WTC11 (cell line): ENCODE results near the gene DDX20. TPM values are rescaled to one million over a fixed set of nuclear protein-coding genes. Genes with fewer than 3 reads are reported as not detected.

Experiments used
- ATAC-seq: fragments of 200-7000 bp; cut with Tn5 transposase; 2 replicates; pipeline ENCODE4 v1.10.0; 2021; ENCODE audit warnings: mild to moderate bottlenecking, moderate library complexity
- CTCF ChIA-PET: fragments of 300-600 bp; sonication (Branson Sonifier 250); formaldehyde crosslinking; loops from one replicate; lab custom pipeline; 2021; ENCODE audit warnings: antibody characterized with exemption; lab: Charles Lee
- POLR2A ChIA-PET: fragments of 350-600 bp; sonication (Branson Sonifier 250); formaldehyde crosslinking; loops from one replicate; lab custom pipeline; 2021; ENCODE audit warnings: antibody characterized with exemption; lab: Charles Lee
- DNase-seq: peaks from one replicate; pipeline ENCODE4 v3.0.0; 2021; ENCODE audit warnings: low spot score
- H3K27ac Mint-ChIP-seq: 2 replicates; pipeline ENCODE4 v1.8.0; 2021; ENCODE audit warnings: mixed read lengths
- H3K27me3 Mint-ChIP-seq: 2 replicates; pipeline ENCODE4 v1.8.0; 2021; ENCODE audit warnings: low read depth, mild to moderate bottlenecking, moderate library complexity, mixed read lengths
- H3K36me3 Mint-ChIP-seq: 2 replicates; pipeline ENCODE4 v1.8.0; 2021; ENCODE audit warnings: mixed read lengths
- H3K4me1 Mint-ChIP-seq: 2 replicates; pipeline ENCODE4 v1.8.0; 2022; ENCODE audit warnings: mixed read lengths
- H3K4me3 Mint-ChIP-seq: 2 replicates; pipeline ENCODE4 v1.8.0; 2021; ENCODE audit warnings: mild to moderate bottlenecking, moderate library complexity, mixed read lengths
- H3K9me3 Mint-ChIP-seq: 2 replicates; pipeline ENCODE4 v1.8.0; 2021; ENCODE audit warnings: mixed read lengths
- AR ChIP-seq: fragments of 250-450 bp; sonication (Bioruptor Pico); IDR thresholded peaks from 2 replicates; pipeline ENCODE4 v1.9.0; 2021; ENCODE audit warnings: mild to moderate bottlenecking
- GTF2I ChIP-seq: fragments of 250-450 bp; sonication (Bioruptor Pico); conservative IDR thresholded peaks from 2 replicates; pipeline ENCODE4 v1.4.0; 2021; ENCODE audit warnings: mild to moderate bottlenecking
- IRF1 ChIP-seq: sonication (generic); formaldehyde crosslinking; IDR thresholded peaks from 2 replicates; pipeline ENCODE4 v1.8.0; 2023; ENCODE audit warnings: missing genetic modification reagents
- KAT7 ChIP-seq: sonication (generic); formaldehyde crosslinking; IDR thresholded peaks from 2 replicates; pipeline ENCODE4 v1.8.1; 2023; ENCODE audit warnings: missing genetic modification reagents, mild to moderate bottlenecking, borderline replicate concordance
- TEAD4 ChIP-seq: sonication (generic); formaldehyde crosslinking; IDR thresholded peaks from 2 replicates; pipeline ENCODE4 v1.8.0; 2022; ENCODE audit warnings: mild to moderate bottlenecking, missing genetic modification reagents
- ZNF532 ChIP-seq: fragments of 250-450 bp; sonication (Bioruptor Pico); IDR thresholded peaks from 2 replicates; pipeline ENCODE4 v1.9.0; 2021; ENCODE audit warnings: mild to moderate bottlenecking, borderline replicate concordance
- total RNA-seq: library from RNA; stranded (reverse); gene quantifications from 3 replicates; pipeline ENCODE4 v1.2.3, GENCODE V29; 2021
- TF ChIP-seq, protein P1 (sequence below): sonication (generic); formaldehyde crosslinking; IDR thresholded peaks from 2 replicates; pipeline ENCODE4 v1.8.1; 2023; ENCODE audit warnings: mild to moderate bottlenecking, missing genetic modification reagents
- TF ChIP-seq, protein P2 (sequence below): sonication (generic); formaldehyde crosslinking; IDR thresholded peaks from 2 replicates; pipeline ENCODE4 v1.8.1; 2023; ENCODE audit warnings: mild to moderate bottlenecking, missing genetic modification reagents, borderline replicate concordance
- TF ChIP-seq, protein P3 (sequence below): fragments of 200-600 bp; IDR thresholded peaks from 2 replicates; pipeline ENCODE4 v1.8.0; 2022; ENCODE audit warnings: antibody characterized with exemption

DDX20 gene
- total RNA-seq, 1 experiment from 2014 or later: 19.3 TPM

- peaks cover 11% of the 10 kb centered on the region for H3K36me3 Mint-ChIP-seq
- H3K4me1 Mint-ChIP-seq: peaks cover 48% of the 10 kb centered on the region
- H3K4me3 Mint-ChIP-seq: no peak overlapping the region
- POLR2A ChIA-PET: interaction anchor here (1.2 kb wide), 1 partner anchor 12 kb away, joined by 5 read pairs; no protein-coding TSS in a partner anchor
- ATAC-seq (no peak), DNase-seq (no peak)
- H3K27ac Mint-ChIP-seq: no peak overlapping the region
- no peaks in the 10 kb centered on the region for H3K9me3 Mint-ChIP-seq
- CTCF ChIA-PET: interaction anchor here (0.6 to 3.0 kb wide), 8 partner anchors 9 to 247 kb away, joined by 3 to 18 read pairs (median 4); partner anchors contain the start of genes DDX20 and INKA2
- no peaks in the 10 kb centered on the region for H3K27me3 Mint-ChIP-seq
- TF ChIP-seq TEAD4 (CRISPR knock-in tag) (no peak), ZNF532 (no peak), AR (CRISPR knock-in tag) (no peak), GTF2I (CRISPR knock-in tag) (no peak), IRF1 (CRISPR knock-in tag) (no peak), KAT7 (CRISPR knock-in tag) (no peak)
- TF ChIP-seq, protein P1, sequence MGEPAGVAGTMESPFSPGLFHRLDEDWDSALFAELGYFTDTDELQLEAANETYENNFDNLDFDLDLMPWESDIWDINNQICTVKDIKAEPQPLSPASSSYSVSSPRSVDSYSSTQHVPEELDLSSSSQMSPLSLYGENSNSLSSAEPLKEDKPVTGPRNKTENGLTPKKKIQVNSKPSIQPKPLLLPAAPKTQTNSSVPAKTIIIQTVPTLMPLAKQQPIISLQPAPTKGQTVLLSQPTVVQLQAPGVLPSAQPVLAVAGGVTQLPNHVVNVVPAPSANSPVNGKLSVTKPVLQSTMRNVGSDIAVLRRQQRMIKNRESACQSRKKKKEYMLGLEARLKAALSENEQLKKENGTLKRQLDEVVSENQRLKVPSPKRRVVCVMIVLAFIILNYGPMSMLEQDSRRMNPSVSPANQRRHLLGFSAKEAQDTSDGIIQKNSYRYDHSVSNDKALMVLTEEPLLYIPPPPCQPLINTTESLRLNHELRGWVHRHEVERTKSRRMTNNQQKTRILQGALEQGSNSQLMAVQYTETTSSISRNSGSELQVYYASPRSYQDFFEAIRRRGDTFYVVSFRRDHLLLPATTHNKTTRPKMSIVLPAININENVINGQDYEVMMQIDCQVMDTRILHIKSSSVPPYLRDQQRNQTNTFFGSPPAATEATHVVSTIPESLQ (CRISPR knock-in tag): no peak
- TF ChIP-seq, protein P2, sequence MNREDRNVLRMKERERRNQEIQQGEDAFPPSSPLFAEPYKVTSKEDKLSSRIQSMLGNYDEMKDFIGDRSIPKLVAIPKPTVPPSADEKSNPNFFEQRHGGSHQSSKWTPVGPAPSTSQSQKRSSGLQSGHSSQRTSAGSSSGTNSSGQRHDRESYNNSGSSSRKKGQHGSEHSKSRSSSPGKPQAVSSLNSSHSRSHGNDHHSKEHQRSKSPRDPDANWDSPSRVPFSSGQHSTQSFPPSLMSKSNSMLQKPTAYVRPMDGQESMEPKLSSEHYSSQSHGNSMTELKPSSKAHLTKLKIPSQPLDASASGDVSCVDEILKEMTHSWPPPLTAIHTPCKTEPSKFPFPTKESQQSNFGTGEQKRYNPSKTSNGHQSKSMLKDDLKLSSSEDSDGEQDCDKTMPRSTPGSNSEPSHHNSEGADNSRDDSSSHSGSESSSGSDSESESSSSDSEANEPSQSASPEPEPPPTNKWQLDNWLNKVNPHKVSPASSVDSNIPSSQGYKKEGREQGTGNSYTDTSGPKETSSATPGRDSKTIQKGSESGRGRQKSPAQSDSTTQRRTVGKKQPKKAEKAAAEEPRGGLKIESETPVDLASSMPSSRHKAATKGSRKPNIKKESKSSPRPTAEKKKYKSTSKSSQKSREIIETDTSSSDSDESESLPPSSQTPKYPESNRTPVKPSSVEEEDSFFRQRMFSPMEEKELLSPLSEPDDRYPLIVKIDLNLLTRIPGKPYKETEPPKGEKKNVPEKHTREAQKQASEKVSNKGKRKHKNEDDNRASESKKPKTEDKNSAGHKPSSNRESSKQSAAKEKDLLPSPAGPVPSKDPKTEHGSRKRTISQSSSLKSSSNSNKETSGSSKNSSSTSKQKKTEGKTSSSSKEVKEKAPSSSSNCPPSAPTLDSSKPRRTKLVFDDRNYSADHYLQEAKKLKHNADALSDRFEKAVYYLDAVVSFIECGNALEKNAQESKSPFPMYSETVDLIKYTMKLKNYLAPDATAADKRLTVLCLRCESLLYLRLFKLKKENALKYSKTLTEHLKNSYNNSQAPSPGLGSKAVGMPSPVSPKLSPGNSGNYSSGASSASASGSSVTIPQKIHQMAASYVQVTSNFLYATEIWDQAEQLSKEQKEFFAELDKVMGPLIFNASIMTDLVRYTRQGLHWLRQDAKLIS (CRISPR knock-in tag): no peak
- TF ChIP-seq, protein P3, sequence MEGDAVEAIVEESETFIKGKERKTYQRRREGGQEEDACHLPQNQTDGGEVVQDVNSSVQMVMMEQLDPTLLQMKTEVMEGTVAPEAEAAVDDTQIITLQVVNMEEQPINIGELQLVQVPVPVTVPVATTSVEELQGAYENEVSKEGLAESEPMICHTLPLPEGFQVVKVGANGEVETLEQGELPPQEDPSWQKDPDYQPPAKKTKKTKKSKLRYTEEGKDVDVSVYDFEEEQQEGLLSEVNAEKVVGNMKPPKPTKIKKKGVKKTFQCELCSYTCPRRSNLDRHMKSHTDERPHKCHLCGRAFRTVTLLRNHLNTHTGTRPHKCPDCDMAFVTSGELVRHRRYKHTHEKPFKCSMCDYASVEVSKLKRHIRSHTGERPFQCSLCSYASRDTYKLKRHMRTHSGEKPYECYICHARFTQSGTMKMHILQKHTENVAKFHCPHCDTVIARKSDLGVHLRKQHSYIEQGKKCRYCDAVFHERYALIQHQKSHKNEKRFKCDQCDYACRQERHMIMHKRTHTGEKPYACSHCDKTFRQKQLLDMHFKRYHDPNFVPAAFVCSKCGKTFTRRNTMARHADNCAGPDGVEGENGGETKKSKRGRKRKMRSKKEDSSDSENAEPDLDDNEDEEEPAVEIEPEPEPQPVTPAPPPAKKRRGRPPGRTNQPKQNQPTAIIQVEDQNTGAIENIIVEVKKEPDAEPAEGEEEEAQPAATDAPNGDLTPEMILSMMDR: no peak
Observed at GRCh38 chr1:111729271-111729921, 26.3 kb upstream of the DDX20 start.
